Measurements from ENCODE around the gene UBN1.

- TF ChIP-seq CTCF (IDR thresholded peaks at IDR 0.05) (no peak), POLR2A (IDR thresholded peaks at IDR 0.05) (no peak)
Measured at GRCh38 chr16:4836727-4837126, 10.6 kb upstream of the UBN1 start.

All from testis (tissue), 2 donors.